Embryonic facial prominence (tissue), 1 donor: ENCODE measurements around the gene NAP1L4.

Experiments used
- DNase-seq: peaks from one replicate; pipeline ENCODE4 v3.0.0-alpha.2; 2016; ENCODE audit errors: extremely low spot score

NAP1L4 gene

GRCh38 chr11:3010521-3011275 lies 18.6 kb upstream of the NAP1L4 start:
- DNase-seq: no peak

- DNase-seq: no peak
Observed at GRCh38 chr11:3010004-3010403, 17.9 kb upstream of the NAP1L4 start.

- DNase-seq: no peak
Observed at GRCh38 chr11:3009481-3009880, 17.4 kb upstream of the NAP1L4 start.

- no peak for DNase-seq
Observed at GRCh38 chr11:3008746-3009336, 16.7 kb upstream of the NAP1L4 start.

GRCh38 chr11:3007404-3008010 lies 15.4 kb upstream of the NAP1L4 start:
- no peak for DNase-seq

GRCh38 chr11:3006505-3007260 lies 14.6 kb upstream of the NAP1L4 start:
- no peak for DNase-seq

- DNase-seq: no peak
Observed at GRCh38 chr11:3004481-3004880, 12.4 kb upstream of the NAP1L4 start.

- no peak for DNase-seq
Observed at GRCh38 chr11:3003396-3004231, 11.5 kb upstream of the NAP1L4 start.

- DNase-seq: no peak
Observed at GRCh38 chr11:3002871-3003270, 10.7 kb upstream of the NAP1L4 start.

- no peak for DNase-seq
Observed at GRCh38 chr11:3002351-3002861, 10.3 kb upstream of the NAP1L4 start.

- DNase-seq: no peak
Observed at GRCh38 chr11:3001496-3001895, 9.4 kb upstream of the NAP1L4 start.

- DNase-seq: no peak
Observed at GRCh38 chr11:3000032-3000961, 8.2 kb upstream of the NAP1L4 start.

GRCh38 chr11:2999464-2999998 lies 7.4 kb upstream of the NAP1L4 start:
- no peak for DNase-seq

GRCh38 chr11:2998073-2998850 lies 6.1 kb upstream of the NAP1L4 start:
- DNase-seq: no peak

GRCh38 chr11:2997406-2997805 lies 5.3 kb upstream of the NAP1L4 start:
- DNase-seq: no peak

GRCh38 chr11:2996976-2997375 lies 4.8 kb upstream of the NAP1L4 start:
- no peak for DNase-seq

- no peak for DNase-seq
Observed at GRCh38 chr11:2995893-2996554, 3.9 kb upstream of the NAP1L4 start.

- no peak for DNase-seq
Observed at GRCh38 chr11:2995031-2995561, 3.0 kb upstream of the NAP1L4 start.
